Esophagus (tissue), 2 donors: ENCODE measurements around the gene TBC1D2. TPM values are rescaled to one million over a fixed set of nuclear protein-coding genes. Genes with fewer than 3 reads are reported as not detected.
"Not testable (repeated sequence)": the region's sequence is repeated elsewhere in the genome, so short reads cannot be mapped to it uniquely, and the experiment has no call there.

Experiments
- H3K27ac ChIP-seq, 2 donors: one replicate each; pipeline ENCODE4 v1.5.1; 2013; ENCODE audit warnings: low read depth in 2 of 2, mild to moderate bottlenecking in 2 of 2, inconsistent platforms in 1 of 2, low read length in 1 of 2, moderate library complexity in 1 of 2
- H3K27me3 ChIP-seq, 2 donors: one replicate each; pipeline ENCODE4 v1.6.1; 2013; ENCODE audit warnings: low read length in 2 of 2, control low read depth in 1 of 2, mild to moderate bottlenecking in 1 of 2; ENCODE audit not compliant: insufficient read depth in 2 of 2, control insufficient read depth in 1 of 2
- H3K36me3 ChIP-seq, 2 donors: one replicate each; pipeline ENCODE4 v1.6.1; 2013; ENCODE audit warnings: low read length in 1 of 2; ENCODE audit not compliant: control insufficient read depth in 2 of 2, insufficient read depth in 2 of 2
- H3K4me1 ChIP-seq, 2 donors: one replicate each; pipeline ENCODE4 v1.6.1; 2013; ENCODE audit warnings: low read length in 1 of 2; ENCODE audit not compliant: control insufficient read depth in 2 of 2, insufficient read depth in 2 of 2
- H3K4me3 ChIP-seq, 2 donors: one replicate each; pipeline ENCODE4 v1.5.1; 2013; ENCODE audit warnings: low read length in 2 of 2, mild to moderate bottlenecking in 2 of 2, low read depth in 1 of 2, moderate library complexity in 1 of 2
- H3K9me3 ChIP-seq, 2 donors: one replicate each; pipeline ENCODE4 v1.6.1; 2013; ENCODE audit warnings: mild to moderate bottlenecking in 2 of 2, low read depth in 1 of 2, low read length in 1 of 2, moderate library complexity in 1 of 2; ENCODE audit not compliant: control insufficient read depth in 2 of 2, insufficient read depth in 1 of 2
- WGBS, 2 donors: extraction: QIAGEN DNeasy Blood & Tissue Kit; methylation state at CpG; one replicate each; pipeline ENCODE4 v1.1.7; 2013; 5-methylcytosine and 5-hydroxymethylcytosine counted together
- polyA plus RNA-seq, 2 donors: library from polyadenylated mRNA; stranded (reverse); fragments of 200-250 nt; gene quantifications; one replicate each; pipeline ENCODE4 v1.2.3, GENCODE V29; 2013
- donor health status: healthy with polysubstance abuse.
- donor health status: Bipolar disorder and iron deficiency.

TBC1D2 gene
- polyA plus RNA-seq, 2 donors: 16.2 to 33.9 TPM

DNA sequence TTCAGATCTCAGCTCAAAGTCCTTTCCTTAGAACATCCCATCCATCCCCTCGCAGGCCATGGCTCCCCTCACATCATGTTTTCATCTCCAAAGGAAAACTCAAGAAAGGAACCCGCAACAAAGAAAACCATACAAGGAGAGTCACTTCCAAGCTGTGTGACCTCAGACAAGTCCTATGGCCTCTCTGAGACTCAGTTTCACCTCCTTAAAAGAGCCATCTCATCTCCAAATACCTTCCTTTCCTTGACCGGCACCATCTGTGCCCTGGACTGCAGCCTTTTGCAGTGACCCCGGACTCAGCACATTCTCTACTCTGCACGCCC lies 73.7 kb downstream of the TBC1D2 start:
- Histone ChIP-seq H3K36me3 (peaks cover 0 to 3% of the 10 kb centered on the region in 2 donors), H3K27ac (no peak overlapping the region), H3K9me3 (no peaks in the 10 kb centered on the region), H3K4me1 (peaks cover 2% of the 10 kb centered on the region in 2 donors), H3K4me3 (no peak overlapping the region), H3K27me3 (no peaks in the 10 kb centered on the region)
- WGBS, 2 donors: 90 to 93% methylated on average over 5 of the region's 5 CpGs

DNA sequence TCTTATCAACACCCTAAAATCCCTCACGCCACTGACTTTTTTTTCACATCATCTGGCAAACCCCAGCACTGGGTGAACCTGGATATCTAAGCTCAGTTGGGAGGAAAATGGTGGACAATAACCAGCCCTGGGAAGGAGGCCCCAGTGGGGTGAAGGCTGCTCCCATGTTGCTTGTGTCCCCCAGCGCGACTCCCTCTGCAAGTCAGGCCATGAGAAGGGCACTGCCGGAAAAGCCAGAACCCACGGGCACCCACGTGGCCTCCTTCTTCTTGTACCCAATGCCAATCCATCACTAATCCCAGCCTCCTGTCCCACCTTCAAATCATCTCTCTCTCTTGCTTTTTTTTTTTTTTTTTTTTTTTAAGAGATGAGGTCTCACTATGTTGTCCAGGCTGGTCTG lies 74.5 kb downstream of the TBC1D2 start:
- Histone ChIP-seq H3K36me3 (peaks cover 0 to 3% of the 10 kb centered on the region in 2 donors), H3K9me3 (no peaks in the 10 kb centered on the region), H3K27me3 (no peaks in the 10 kb centered on the region), H3K4me3 (no peak overlapping the region), H3K27ac (no peak overlapping the region), H3K4me1 (peaks cover 2% of the 10 kb centered on the region in 2 donors)
- 93 to 94% methylated on average over 6 of the region's 6 CpGs for WGBS, 2 donors

- Histone ChIP-seq H3K4me1 (no peaks in the 10 kb centered on the region), H3K36me3 (peaks cover 0 to 3% of the 10 kb centered on the region in 2 donors)
- WGBS, 2 donors: 87 to 88% methylated on average over 16 of the region's 16 CpGs
Measured at GRCh38 chr9:98178874-98179850, 76.3 kb downstream of the TBC1D2 start.

DNA sequence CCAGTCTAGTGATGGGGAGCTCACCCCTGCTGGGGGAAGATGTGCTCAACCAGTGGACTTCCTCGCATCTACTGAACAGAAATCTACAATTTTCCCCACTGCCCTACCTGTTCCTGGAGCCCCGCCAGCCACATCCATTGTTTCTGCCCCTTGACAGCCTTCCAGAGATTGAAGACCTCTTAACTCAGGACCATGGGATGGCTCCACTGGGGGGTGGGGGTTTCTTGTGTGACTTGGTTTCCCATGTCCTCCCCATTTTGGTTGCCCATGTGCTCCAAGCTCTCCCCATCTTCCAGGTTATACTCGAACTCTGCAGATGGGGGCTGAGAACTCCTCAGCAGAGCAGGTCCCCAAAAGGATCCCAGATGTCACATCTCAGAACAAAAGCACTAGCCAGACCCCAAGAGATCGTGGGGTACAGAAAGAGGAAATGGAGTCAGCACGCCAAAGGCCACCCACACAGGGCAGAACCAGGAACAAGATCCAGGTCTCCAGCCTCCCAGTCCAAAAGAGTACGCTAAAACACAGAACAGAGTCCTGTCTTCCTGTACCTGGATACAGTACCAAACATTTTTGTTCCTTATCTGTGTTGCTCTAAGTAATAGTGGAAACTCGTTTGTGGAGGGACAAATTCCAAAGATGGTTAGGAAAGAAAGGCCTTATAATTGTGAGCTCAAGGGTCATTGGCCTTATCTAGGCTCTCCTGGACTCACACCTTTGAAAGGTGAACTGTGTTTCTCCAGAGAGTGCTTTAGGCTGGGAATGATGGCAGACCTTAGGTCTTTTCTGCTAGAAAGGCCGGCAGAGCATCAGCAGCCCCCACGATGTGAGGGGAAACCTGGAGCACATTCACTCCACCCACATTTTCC lies 78.8 kb downstream of the TBC1D2 start:
- H3K9me3 ChIP-seq: no peaks in the 10 kb centered on the region
- no peak overlapping the region for H3K27ac ChIP-seq

More at GRCh38 chr9:98178874-98179850, 76.3 kb downstream of the TBC1D2 start:
- Histone ChIP-seq H3K4me3 (no peak overlapping the region), H3K27me3 (no peaks in the 10 kb centered on the region), H3K27ac (no peak overlapping the region), H3K9me3 (no peaks in the 10 kb centered on the region)

DNA sequence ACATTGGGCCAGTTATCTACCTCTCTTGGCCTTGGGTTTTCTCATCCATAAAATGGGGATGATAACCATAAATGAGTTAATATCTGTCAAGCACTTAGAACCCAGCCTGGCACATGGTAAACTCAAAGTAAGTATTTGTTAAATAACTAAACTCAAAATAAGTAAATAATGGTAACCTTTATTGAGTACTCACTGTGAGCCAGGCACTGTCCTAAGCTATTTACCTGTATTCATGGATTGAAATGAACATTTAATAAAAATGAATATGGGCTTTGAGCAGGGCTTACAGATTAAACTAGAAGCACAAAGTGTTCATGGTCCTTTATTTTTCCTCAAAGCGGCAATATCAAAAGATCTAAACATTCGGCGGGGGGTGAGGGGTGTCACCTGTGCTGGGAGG lies 79.7 kb downstream of the TBC1D2 start:
- Histone ChIP-seq H3K4me3 (no peak overlapping the region), H3K27me3 (no peaks in the 10 kb centered on the region), H3K9me3 (no peaks in the 10 kb centered on the region), H3K36me3 (peaks cover 0 to 3% of the 10 kb centered on the region in 2 donors), H3K4me1 (no peaks in the 10 kb centered on the region), H3K27ac (no peak overlapping the region)
- 92 to 95% methylated on average over 3 of the region's 3 CpGs for WGBS, 2 donors

More for the DNA sequence above, 78.8 kb downstream of the TBC1D2 start:
- Histone ChIP-seq H3K27me3 (no peaks in the 10 kb centered on the region), H3K4me3 (no peak overlapping the region), H3K4me1 (no peaks in the 10 kb centered on the region), H3K36me3 (peaks cover 0 to 3% of the 10 kb centered on the region in 2 donors)
- 77 to 78% methylated on average over 9 of the region's 9 CpGs for WGBS, 2 donors

DNA sequence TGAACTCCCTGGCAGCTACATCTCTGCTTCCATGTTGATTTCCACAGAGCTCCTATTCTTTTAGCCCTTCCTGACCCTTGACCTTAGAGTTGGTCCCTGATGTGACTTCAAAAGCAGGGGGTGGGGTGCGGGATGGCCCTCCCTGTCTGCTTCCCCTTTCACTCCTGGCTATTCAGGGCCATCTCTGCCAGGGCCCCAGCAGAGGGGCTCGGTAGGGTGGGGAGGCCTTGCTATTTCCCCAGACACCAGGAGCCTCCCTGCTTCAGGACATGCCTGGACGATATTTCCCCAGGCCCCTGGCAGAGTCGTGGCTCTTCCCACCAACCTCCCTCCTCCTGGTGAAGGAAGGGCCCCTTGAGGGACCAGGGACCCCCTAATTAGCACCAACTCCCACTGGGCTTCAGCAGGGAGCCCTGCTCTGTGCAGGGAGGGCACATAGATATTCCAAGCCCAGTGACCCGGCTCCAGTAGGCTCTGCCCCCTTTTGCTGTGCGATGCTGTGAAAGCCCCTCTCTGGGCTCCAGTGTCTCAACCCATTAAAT lies 80.3 kb downstream of the TBC1D2 start:
- H3K4me1 ChIP-seq: no peaks in the 10 kb centered on the region
- H3K4me3 ChIP-seq: no peak overlapping the region
- no peaks in the 10 kb centered on the region for H3K9me3 ChIP-seq
- 58 to 67% methylated on average over 6 of the region's 6 CpGs for WGBS, 2 donors
- no peaks in the 10 kb centered on the region for H3K27me3 ChIP-seq
- H3K27ac ChIP-seq: peak overlapping the region in 1 of 2 donors; percentile 42
- peaks cover 0 to 3% of the 10 kb centered on the region in 2 donors for H3K36me3 ChIP-seq

GRCh38 chr9:98174502-98174918 lies 80.9 kb downstream of the TBC1D2 start:
- H3K9me3 ChIP-seq, H3K4me1 ChIP-seq, H3K27me3 ChIP-seq, H3K36me3 ChIP-seq, H3K4me3 ChIP-seq, H3K27ac ChIP-seq: not testable (repeated sequence)
- WGBS, 2 donors: 54 to 67% methylated on average over 5 of the region's 5 CpGs

DNA sequence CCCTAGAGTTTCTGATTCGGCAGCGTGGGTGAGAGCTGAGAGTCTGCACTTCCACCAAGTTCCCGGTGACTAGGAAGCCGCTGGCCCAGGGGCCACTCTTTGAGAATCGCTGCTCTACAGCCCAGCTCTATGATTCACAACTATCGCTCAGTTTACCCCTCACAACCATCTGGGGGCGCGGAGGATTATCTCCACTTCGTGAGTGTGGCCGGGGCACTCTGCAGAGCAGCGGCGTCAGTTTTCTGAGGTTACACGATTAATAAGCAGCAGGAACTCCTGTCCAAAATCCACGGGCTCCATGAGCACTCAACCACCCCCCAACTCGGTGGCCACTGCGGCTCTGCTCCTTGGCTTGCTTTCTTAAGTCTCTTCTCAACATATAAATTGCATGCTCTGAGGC lies 82.3 kb downstream of the TBC1D2 start:
- WGBS, 2 donors: 83 to 88% methylated on average over 16 of the region's 16 CpGs
- Histone ChIP-seq H3K4me1 (no peaks in the 10 kb centered on the region), H3K27ac (no peak overlapping the region)

DNA sequence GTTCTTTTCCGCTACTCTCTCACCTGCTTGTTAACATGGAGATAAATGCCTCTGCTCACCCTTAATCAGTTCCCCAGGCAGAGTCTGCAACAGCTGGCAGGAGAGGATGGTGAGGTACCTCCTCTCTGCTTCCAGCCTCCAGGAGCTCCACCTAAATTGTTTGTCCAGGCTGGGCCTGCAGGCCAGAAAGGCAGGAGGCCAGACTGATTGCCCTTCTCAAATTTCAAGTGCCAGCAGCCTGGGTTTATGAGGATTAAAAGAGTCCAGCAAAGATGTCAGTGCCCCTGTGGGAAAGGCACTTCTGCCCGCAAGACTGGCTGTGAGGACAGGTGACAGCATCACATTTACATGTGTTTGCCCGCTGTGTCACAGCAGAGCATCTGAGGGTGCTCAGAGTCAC lies 82.8 kb downstream of the TBC1D2 start:
- no peaks in the 10 kb centered on the region for H3K9me3 ChIP-seq
- H3K4me1 ChIP-seq: no peaks in the 10 kb centered on the region
- H3K27me3 ChIP-seq: no peaks in the 10 kb centered on the region
- no peaks in the 10 kb centered on the region for H3K36me3 ChIP-seq
- no peak overlapping the region for H3K27ac ChIP-seq
- no peak overlapping the region for H3K4me3 ChIP-seq
- 67 to 85% methylated on average over 3 of the region's 3 CpGs for WGBS, 2 donors

More for the DNA sequence above, 82.3 kb downstream of the TBC1D2 start:
- H3K4me3 ChIP-seq: no peak overlapping the region
- H3K36me3 ChIP-seq: no peaks in the 10 kb centered on the region
- H3K9me3 ChIP-seq: no peaks in the 10 kb centered on the region
- H3K27me3 ChIP-seq: no peaks in the 10 kb centered on the region
